ENCODE data around the gene ZCCHC14. TPM values are rescaled to one million over a fixed set of nuclear protein-coding genes. Genes with fewer than 3 reads are reported as not detected.
A peak's percentile ranks its signal among the peaks of the same experiment; 100 is the strongest.
"Not testable (repeated sequence)": the region's sequence is repeated elsewhere in the genome, so short reads cannot be mapped to it uniquely, and the experiment has no call there.

ZCCHC14 gene
- total RNA-seq, 4 donors from 2014 or later, result 27.7 to 56.1 (median 36.7) TPM

DNA sequence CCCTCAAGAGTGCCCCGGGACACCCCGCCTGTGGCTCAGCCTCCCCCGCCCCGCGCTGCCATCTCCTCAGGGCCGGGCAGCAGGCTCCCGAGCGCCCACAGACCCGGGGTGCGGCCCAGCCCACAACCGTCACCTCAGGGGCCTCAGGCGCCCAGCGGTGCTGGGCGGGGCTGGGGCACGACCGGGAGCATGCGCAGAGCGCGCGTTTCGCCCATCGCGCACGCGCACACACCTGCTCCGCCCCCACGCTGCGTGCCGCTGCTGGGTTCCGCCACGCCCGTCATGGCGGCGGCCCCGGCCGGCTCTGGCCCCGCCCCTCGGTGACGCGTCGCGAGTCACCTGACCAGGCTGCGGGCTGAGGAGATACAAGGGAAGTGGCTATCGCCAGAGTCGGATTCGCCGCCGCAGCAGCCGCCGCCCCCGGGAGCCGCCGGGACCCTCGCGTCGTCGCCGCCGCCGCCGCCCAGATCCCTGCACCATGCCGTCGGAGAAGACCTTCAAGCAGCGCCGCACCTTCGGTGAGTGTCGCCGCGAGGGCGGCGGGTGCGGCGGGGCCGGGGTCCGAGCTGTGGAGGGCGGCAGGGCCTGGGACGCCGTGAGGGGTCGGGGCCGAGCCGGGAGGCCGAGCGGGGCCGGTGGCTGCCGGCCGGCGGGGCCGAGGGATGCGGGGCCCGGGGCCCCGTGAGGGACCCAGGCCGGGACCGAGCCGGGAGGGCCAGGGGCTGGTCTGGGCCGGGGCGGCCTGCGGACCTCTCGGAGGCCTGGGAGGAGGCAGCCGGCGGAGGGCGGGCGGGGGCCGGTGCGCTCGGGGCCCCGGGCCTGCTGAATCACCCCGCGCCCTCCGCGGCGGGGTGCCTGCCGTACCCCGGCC lies 100.6 kb downstream of the ZCCHC14 start, which contains the start of gene MAP1LC3B:
Gene MAP1LC3B, plus strand, starts transcription at position 387 of the 871 bp plus-strand sequence. Its CDS starts 92 bp downstream, at position 479.
- peak; percentile 98 for DNase-seq
- TF ChIP-seq, protein P1, sequence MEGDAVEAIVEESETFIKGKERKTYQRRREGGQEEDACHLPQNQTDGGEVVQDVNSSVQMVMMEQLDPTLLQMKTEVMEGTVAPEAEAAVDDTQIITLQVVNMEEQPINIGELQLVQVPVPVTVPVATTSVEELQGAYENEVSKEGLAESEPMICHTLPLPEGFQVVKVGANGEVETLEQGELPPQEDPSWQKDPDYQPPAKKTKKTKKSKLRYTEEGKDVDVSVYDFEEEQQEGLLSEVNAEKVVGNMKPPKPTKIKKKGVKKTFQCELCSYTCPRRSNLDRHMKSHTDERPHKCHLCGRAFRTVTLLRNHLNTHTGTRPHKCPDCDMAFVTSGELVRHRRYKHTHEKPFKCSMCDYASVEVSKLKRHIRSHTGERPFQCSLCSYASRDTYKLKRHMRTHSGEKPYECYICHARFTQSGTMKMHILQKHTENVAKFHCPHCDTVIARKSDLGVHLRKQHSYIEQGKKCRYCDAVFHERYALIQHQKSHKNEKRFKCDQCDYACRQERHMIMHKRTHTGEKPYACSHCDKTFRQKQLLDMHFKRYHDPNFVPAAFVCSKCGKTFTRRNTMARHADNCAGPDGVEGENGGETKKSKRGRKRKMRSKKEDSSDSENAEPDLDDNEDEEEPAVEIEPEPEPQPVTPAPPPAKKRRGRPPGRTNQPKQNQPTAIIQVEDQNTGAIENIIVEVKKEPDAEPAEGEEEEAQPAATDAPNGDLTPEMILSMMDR (IDR thresholded peaks at IDR 0.05), result no peak
- TF ChIP-seq POLR2AphosphoS5 (IDR thresholded peaks at IDR 0.05) (peak; percentile 97 to 100 (median 100)), EP300 (IDR thresholded peaks at IDR 0.05; ENCODE audit: low read depth) (no peak), POLR2A (IDR thresholded peaks at IDR 0.05) (peak; percentile 99)
- no peaks in the 10 kb centered on the region for H3K27me3 ChIP-seq
- H3K36me3 ChIP-seq, result no peaks in the 10 kb centered on the region
- H3K9me3 ChIP-seq, result no peaks in the 10 kb centered on the region
- WGBS, 2 donors (ENCODE audit: low coverage in 1 of 2), result 0% methylated on average over 25 of the region's 113 CpGs; no CpG with 5 or more reads in 1 of the 2 donors
- peaks cover 28 to 52% (median 43%) of the 10 kb centered on the region in 4 donors for H3K4me1 ChIP-seq
- intact Hi-C loops (cut with DNase I; ENCODE audit: low total_unique reads), result loop anchor here (5.0 kb wide), 1 partner anchor 75 kb away; the partner anchor contains the start of gene C16orf95
- in situ Hi-C loops (cut with MboI; ENCODE audit: low pct_ligation_motif_present in 1 of 4, low pct_unique_long_range_greater_than_20kb in 1 of 4, low sequenced_read_pairs in 3 of 4), result loop anchor here in 2 of 4 donors (10.0 kb wide), 2 partner anchors 67 to 243 kb away; no protein-coding TSS in a partner anchor
- peak within 1 kb of the TSS; percentile 96 to 100 (median 98) for H3K27ac ChIP-seq
- peak within 1 kb of the TSS; percentile 66 to 96 (median 82) for H3K4me3 ChIP-seq

DNA sequence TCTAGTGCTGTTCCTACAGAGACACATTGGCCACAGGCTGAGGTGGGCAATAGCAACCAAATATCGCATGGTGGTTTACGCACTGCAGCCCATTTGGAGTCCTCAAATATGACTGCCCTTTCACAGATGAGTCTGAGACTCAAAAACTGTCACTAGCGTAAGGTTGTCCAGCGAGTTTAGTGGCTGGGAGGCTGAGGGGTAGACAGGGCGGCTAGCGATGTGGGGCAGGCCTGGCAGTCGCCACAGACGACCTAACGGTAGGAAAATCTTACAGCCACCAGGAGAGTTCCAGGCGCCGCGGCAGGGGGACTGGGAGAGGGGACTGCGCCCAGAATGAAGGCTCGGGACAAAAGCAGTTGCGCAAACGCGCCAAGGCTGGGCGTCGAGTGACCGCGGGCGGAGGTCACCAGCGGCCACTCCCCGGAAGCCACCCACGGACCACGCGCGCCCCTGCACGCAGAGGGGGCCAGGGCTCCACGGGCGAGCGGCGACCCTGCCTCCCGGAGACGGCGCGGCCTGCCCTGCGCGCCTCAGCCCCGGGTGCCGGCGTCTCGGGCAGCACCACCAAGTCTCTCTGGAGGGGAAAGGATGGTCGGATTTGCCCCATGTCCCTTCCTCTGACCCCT lies 101.4 kb downstream of the ZCCHC14 start:
- peak overlapping the region; percentile 32 to 96 (median 80) for H3K4me3 ChIP-seq
- H3K27ac ChIP-seq, result peak overlapping the region; percentile 96 to 100 (median 98)
- TF ChIP-seq, protein P1 (IDR thresholded peaks at IDR 0.05), result peak in 1 of 5 experiments; percentile 23
- TF ChIP-seq POLR2A (IDR thresholded peaks at IDR 0.05) (no peak), EP300 (IDR thresholded peaks at IDR 0.05; ENCODE audit: low read depth) (no peak), POLR2AphosphoS5 (IDR thresholded peaks at IDR 0.05) (no peak)
- H3K4me1 ChIP-seq, result peaks cover 33 to 60% (median 49%) of the 10 kb centered on the region in 4 donors
- no peaks in the 10 kb centered on the region for H3K27me3 ChIP-seq
- 9% methylated on average over 38 of the region's 44 CpGs; no CpG with 5 or more reads in 1 of the 2 donors for WGBS, 2 donors (ENCODE audit: low coverage in 1 of 2)
- intact Hi-C loops (cut with DNase I; ENCODE audit: low total_unique reads), result loop anchor here (5.0 kb wide), 1 partner anchor 74 kb away; the partner anchor contains the start of gene C16orf95
- no peaks in the 10 kb centered on the region for H3K36me3 ChIP-seq
- in situ Hi-C loops (cut with MboI; ENCODE audit: low pct_ligation_motif_present in 1 of 4, low pct_unique_long_range_greater_than_20kb in 1 of 4, low sequenced_read_pairs in 3 of 4), result loop anchor here in 2 of 4 donors (10.0 kb wide), 2 partner anchors 67 to 243 kb away; no protein-coding TSS in a partner anchor
- DNase-seq, result peak; percentile 65
- no peaks in the 10 kb centered on the region for H3K9me3 ChIP-seq

DNA sequence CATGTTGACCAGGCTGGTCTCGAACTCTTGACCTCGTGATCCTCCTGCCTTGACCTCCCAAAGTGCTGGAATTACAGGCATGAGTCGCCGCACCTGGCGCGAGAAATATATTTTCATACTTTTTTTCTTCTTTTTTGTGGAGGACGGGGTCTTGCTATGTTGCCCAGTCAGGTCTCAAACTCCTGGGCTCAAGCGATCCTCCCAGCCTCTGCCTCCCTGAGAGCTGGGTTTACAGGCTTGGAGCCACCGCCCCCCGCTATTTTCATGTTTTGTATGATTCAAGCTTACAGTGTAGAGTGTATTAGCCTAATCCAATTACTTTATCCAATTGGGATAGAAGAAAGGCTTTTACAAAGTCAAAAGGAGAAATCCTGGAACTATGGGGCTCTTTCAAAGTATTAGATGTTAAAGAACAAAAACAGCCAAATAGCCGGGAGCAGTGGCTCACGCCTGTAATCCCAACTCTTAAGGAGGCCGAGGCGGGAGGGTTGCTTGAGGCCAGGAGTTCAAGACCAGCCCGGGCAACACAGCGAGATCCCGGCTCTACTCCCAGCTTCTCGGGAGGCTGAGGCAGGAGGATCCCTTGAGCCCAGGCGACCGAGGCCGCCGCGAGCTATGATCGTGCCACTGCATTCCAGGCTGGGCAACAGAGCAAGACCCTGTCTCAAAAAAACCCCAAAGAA lies 102.0 kb downstream of the ZCCHC14 start:
- TF ChIP-seq POLR2A (IDR thresholded peaks at IDR 0.05), result no peak
- TF ChIP-seq EP300 (IDR thresholded peaks at IDR 0.05; ENCODE audit: low read depth), result no peak
- TF ChIP-seq, protein P1 (IDR thresholded peaks at IDR 0.05), result no peak
- no peak for TF ChIP-seq POLR2AphosphoS5 (IDR thresholded peaks at IDR 0.05)
- Histone ChIP-seq H3K4me3 (peak overlapping the region in 2 of 4 donors; percentile 66 to 95), H3K36me3 (no peaks in the 10 kb centered on the region), H3K9me3 (no peaks in the 10 kb centered on the region), H3K27me3 (no peaks in the 10 kb centered on the region), H3K4me1 (peaks cover 33 to 67% (median 50%) of the 10 kb centered on the region in 4 donors), H3K27ac (peak overlapping the region; percentile 96 to 100 (median 98))
- 96 to 100% methylated on average over 2 to 24 of the region's 24 CpGs for WGBS, 2 donors (ENCODE audit: low coverage in 1 of 2)
- DNase-seq, result no peak
- in situ Hi-C loops (cut with MboI; ENCODE audit: low pct_ligation_motif_present in 1 of 4, low pct_unique_long_range_greater_than_20kb in 1 of 4, low sequenced_read_pairs in 3 of 4) (loop anchor here in 2 of 4 donors (10.0 kb wide), 2 partner anchors 66 to 244 kb away; no protein-coding TSS in a partner anchor), intact Hi-C loops (cut with DNase I; ENCODE audit: low total_unique reads) (loop anchor here (5.0 kb wide), 1 partner anchor 73 kb away; the partner anchor contains the start of gene C16orf95)

DNA sequence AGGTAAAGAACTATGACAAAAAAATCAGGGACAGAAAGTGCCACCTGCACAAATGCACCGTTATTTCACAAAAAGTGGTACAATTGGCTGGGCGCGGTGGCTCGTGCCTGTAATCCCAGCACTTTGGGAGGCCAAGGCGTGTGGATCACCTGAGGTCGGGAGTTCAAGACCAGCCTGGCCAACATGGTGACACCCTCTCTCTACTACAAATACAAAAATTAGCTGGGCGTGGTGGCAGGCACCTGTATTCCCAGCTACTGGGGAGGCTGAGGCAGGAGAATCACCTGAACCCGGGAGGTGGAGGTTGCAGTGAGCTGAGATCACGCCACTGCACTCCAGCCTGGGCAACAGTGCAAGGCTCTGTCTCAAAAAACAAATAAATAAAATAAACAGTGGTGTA lies 102.9 kb downstream of the ZCCHC14 start:
- not testable (repeated sequence) for H3K27me3 ChIP-seq, DNase-seq, H3K36me3 ChIP-seq, H3K4me3 ChIP-seq, H3K9me3 ChIP-seq
- Histone ChIP-seq H3K4me1 (peaks cover 29 to 61% (median 46%) of the 10 kb centered on the region in 4 donors), H3K27ac (peak overlapping the region in 3 of 4 donors; percentile 95 to 98 (median 96))
- 84 to 94% methylated on average over 8 to 9 of the region's 9 CpGs for WGBS, 2 donors (ENCODE audit: low coverage in 1 of 2)
- intact Hi-C loops (cut with DNase I; ENCODE audit: low total_unique reads), result loop anchor here (5.0 kb wide), 2 partner anchors 73 to 477 kb away; partner anchors contain the start of genes C16orf95 and SLC7A5
- in situ Hi-C loops (cut with MboI; ENCODE audit: low pct_ligation_motif_present in 1 of 4, low pct_unique_long_range_greater_than_20kb in 1 of 4, low sequenced_read_pairs in 3 of 4), result loop anchor here in 2 of 4 donors (10.0 kb wide), 2 partner anchors 65 to 245 kb away; no protein-coding TSS in a partner anchor

Data from transverse colon (tissue), 4 donors.